Measurements from ENCODE around the gene GRP.

Gene GRP

GRCh38 chr18:59207506-59207905 is 12.5 kb upstream of the GRP start:
- H3K4me2 ChIP-seq (ENCODE audit: low read length): no peak overlapping the region
- H3K9me3 ChIP-seq (ENCODE audit: control insufficient read depth, insufficient read depth, low read length): no peaks in the 10 kb centered on the region
- no peak for TF ChIP-seq EZH2phosphoT487 (IDR thresholded peaks at IDR 0.05; ENCODE audit: borderline replicate concordance, low read length)
- no peak for TF ChIP-seq CTCF (IDR thresholded peaks at IDR 0.05; ENCODE audit: low read depth, low read length, poor library complexity, severe bottlenecking)
- no peaks in the 10 kb centered on the region for H3F3A ChIP-seq (ENCODE audit: control insufficient read depth, insufficient read depth)
- no peak overlapping the region for H3K4me3 ChIP-seq (ENCODE audit: low read length)
- peaks cover 19% of the 10 kb centered on the region; the same call in 1 of the 2 replicates for H3K27me3 ChIP-seq (ENCODE audit: control insufficient read depth, low read length)
- H3K4me1 ChIP-seq (ENCODE audit: control insufficient read depth, low read length): no peaks in the 10 kb centered on the region
- H3K27ac ChIP-seq (ENCODE audit: low read depth, low read length): no peak overlapping the region
- no peaks in the 10 kb centered on the region for H3K79me2 ChIP-seq (ENCODE audit: control insufficient read depth, low read length)
- H3K9me2 ChIP-seq (replicated peaks; ENCODE audit: control insufficient read depth, low read length): no peaks in the 10 kb centered on the region
- H3K36me3 ChIP-seq (ENCODE audit: control insufficient read depth, low read length): no peaks in the 10 kb centered on the region
- no peaks in the 10 kb centered on the region for H4K20me1 ChIP-seq (ENCODE audit: control insufficient read depth, insufficient read depth, low read depth, low read length)

GRCh38 chr18:59208602-59209125 is 11.3 kb upstream of the GRP start:
- no peaks in the 10 kb centered on the region for H3K79me2 ChIP-seq (ENCODE audit: control insufficient read depth, low read length)
- H3K4me3 ChIP-seq (ENCODE audit: low read length): no peak overlapping the region
- H3F3A ChIP-seq (ENCODE audit: control insufficient read depth, insufficient read depth): no peaks in the 10 kb centered on the region
- no peaks in the 10 kb centered on the region for H3K9me3 ChIP-seq (ENCODE audit: control insufficient read depth, insufficient read depth, low read length)
- H4K20me1 ChIP-seq (ENCODE audit: control insufficient read depth, insufficient read depth, low read depth, low read length): no peaks in the 10 kb centered on the region
- peaks cover 13% of the 10 kb centered on the region; the same call in 1 of the 2 replicates for H3K27me3 ChIP-seq (ENCODE audit: control insufficient read depth, low read length)
- no peak overlapping the region for H3K4me2 ChIP-seq (ENCODE audit: low read length)
- TF ChIP-seq EZH2phosphoT487 (IDR thresholded peaks at IDR 0.05; ENCODE audit: borderline replicate concordance, low read length) (no peak), CTCF (IDR thresholded peaks at IDR 0.05; ENCODE audit: low read depth, low read length, poor library complexity, severe bottlenecking) (no peak)
- H3K9me2 ChIP-seq (replicated peaks; ENCODE audit: control insufficient read depth, low read length): no peaks in the 10 kb centered on the region
- no peaks in the 10 kb centered on the region for H3K4me1 ChIP-seq (ENCODE audit: control insufficient read depth, low read length)
- no peak overlapping the region for H3K27ac ChIP-seq (ENCODE audit: low read depth, low read length)
- no peaks in the 10 kb centered on the region for H3K36me3 ChIP-seq (ENCODE audit: control insufficient read depth, low read length)

- Histone ChIP-seq H3K4me1 (ENCODE audit: control insufficient read depth, low read length) (no peaks in the 10 kb centered on the region), H3K9me2 (replicated peaks; ENCODE audit: control insufficient read depth, low read length) (no peaks in the 10 kb centered on the region), H3K79me2 (ENCODE audit: control insufficient read depth, low read length) (no peaks in the 10 kb centered on the region), H3K4me3 (ENCODE audit: low read length) (no peak overlapping the region), H3K27me3 (ENCODE audit: control insufficient read depth, low read length) (peaks cover 9% of the 10 kb centered on the region; the same call in 1 of the 2 replicates), H4K20me1 (ENCODE audit: control insufficient read depth, insufficient read depth, low read depth, low read length) (no peaks in the 10 kb centered on the region), H3K36me3 (ENCODE audit: control insufficient read depth, low read length) (no peaks in the 10 kb centered on the region), H3K27ac (ENCODE audit: low read depth, low read length) (no peak overlapping the region), H3K4me2 (ENCODE audit: low read length) (no peak overlapping the region), H3K9me3 (ENCODE audit: control insufficient read depth, insufficient read depth, low read length) (no peaks in the 10 kb centered on the region), H3F3A (ENCODE audit: control insufficient read depth, insufficient read depth) (no peaks in the 10 kb centered on the region)
- no peak for TF ChIP-seq EZH2phosphoT487 (IDR thresholded peaks at IDR 0.05; ENCODE audit: borderline replicate concordance, low read length)
- no peak for TF ChIP-seq CTCF (IDR thresholded peaks at IDR 0.05; ENCODE audit: low read depth, low read length, poor library complexity, severe bottlenecking)
Measured at GRCh38 chr18:59210299-59210698, 9.7 kb upstream of the GRP start.
